NCI-H748 (cell line): ENCODE results near the gene ETV6.

ENCODE experiments used
- DNase-seq: peaks from one replicate; lab custom pipeline; 2025; ENCODE audit not compliant: unreplicated experiment; lab: John Stamatoyannopoulos, UW

ETV6 gene

DNA sequence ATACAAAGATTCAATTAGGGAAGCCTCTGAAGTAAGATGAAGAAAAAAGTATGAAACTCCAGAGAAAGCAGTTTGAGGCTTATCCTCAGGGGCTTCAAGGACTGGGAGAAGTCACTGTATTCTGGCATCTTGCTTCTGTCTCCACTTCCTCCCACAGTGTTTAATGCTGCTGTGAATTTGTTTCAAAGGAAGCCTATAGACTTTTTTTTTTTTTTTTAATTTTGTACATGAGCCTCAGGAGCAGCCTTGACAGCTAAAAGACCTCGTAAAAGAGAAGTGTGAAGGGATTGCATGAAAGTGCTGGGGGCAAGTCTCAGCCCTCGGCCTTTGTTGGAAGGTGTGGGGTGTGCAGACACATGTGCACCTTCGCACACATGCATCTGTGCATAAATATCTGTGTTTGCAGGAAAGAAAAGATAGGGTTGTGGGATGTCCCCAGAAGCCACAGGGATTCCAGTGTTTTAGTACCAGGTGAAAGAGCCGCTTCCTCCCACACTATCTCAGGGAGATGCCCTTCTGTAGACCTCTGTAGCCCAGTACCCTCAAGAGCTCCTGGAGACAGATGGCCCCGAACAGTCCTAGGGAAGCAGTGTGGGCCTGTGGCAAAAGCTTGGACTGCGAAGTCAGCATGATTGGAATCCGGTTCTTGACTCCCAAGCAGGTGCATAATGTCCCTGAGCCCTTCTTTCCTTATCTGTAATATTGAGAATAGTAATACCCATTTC is 227.8 kb downstream of the ETV6 start:
- DNase-seq, result no peak

DNA sequence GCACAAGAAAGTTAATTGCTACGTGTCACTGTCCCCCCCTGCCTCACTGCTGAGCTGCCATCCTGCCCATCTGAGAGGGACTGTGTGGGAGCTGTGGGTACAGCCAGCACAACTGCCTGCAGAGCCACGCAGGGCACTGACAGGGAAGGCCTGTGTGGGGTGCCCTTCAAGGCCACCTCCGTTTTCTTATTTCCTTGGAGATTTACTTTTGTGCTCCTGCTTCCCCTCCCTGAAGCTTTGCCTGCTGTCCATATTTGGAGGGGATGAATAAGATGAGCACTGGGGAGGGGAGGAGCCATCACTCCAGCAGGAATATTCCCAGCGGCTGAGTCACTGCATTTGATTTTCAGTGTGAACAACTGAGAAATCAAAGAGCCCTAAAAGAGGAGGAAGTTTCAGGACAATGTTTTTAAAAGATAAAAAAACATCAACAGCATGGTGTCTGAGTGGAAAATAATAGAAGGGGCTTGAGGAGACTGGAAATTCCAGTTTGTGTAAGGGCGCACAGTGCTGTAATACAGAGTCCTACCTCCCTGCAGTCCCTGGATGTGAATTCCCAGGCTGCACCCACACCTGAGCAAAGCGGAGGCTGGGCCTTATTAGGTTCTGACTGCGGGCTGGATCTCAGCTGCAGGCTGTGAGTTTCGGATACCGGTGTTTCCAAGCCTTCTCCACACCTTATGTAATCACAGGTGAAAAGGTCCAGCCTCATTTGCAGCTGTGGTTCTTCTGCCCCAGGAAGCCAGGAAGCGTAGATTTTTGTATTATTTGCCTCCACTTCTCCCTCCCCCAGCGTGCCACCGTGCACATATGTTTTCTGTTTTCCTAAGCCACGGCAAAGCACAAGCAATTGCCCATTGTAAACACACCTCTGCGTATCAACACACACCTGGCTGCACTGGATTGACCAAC is 228.7 kb downstream of the ETV6 start:
- peak; percentile 92 for DNase-seq

DNA sequence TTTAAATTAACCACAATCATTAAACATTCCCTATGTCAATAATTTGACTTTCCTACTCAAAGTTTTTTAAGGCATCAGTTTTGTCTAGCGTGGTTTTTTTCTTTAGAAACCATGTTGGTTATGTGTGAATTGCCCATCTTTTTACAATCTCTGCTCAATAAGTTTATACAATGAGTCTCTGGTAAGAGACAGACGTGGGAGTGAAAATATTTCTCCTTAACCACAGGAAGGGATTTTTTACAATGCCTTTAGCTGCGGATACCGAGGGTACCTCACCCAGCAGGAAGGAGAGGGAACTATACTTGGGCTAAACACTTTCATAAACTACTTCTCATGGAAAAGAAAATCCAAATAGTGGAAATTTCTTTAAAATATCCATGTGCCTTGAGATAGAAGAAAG is 229.8 kb downstream of the ETV6 start:
- DNase-seq, result no peak

DNA sequence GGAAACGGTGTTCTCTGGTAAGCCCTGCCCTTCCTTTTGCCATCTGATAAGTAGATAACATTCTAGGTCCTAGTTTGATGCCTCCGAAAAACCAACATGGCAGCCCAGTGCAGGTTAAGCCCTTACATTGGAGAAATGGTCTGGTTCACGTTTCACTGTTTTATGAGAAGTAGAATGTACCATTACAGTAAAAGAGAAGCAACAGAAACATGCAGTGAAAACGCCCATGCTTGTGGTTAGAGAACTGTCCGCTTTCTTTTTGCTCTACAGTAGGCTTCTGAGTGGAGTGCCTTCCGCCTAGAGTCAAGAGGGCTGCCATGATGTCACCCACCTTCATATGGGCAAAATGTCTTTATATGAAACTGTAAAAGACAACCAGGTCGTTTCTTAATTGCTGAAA is 230.9 kb downstream of the ETV6 start:
- no peak for DNase-seq

DNA sequence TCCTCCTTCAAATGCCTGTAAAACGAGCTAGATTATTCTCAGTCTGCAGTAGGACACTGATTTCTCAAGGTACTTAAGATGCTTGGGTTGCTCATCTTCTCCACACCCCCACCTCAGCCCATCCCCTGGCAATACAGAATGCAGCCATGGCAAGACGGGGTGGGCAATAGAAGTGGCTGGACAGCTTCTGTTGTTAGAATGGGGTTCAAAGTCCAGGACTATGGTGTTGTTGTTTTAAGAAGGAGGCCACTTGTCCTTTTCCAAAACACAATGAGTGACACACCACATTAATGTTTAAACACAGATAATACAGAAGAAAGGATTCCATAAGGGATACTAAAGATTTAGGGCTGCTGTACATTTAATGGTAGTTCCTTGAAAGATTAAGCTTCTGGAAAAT is 232.4 kb downstream of the ETV6 start:
- DNase-seq, result no peak

DNA sequence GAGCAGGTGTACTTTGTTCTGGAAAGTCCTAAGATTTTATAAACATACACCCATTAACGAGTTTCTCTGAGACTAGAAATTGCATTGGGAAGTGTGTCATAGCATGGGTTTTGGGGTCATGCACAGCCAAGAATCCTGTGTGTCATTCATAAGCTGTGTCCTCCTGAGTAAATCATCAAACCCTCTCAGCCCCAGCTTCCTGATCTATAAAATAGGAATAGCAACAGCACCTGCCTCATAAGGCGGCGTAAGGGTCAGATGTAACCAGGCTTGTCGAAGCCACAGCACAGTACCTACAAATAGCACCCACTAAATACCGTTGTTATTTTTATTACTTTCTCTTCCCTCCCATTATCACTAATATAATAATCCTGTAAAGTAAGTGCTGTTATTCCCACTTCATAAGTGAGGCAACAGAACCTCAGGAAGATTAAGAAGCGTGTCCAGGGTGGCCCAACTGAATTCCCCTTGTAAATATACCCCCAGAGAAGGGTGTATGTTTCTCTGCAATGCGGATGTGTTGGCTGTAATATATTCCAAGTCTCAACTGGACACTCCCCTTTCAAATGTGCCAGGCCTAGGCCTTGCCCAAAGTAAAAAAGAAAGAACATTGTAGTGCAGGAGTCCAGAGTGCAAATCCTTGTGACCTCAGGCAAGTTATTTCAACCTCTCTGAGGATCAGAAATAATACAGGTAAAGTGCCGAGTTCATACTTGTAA is 233.0 kb downstream of the ETV6 start:
- no peak for DNase-seq

GRCh38 chr12:11884116-11884515 is 234.6 kb downstream of the ETV6 start:
- DNase-seq, result no peak

DNA sequence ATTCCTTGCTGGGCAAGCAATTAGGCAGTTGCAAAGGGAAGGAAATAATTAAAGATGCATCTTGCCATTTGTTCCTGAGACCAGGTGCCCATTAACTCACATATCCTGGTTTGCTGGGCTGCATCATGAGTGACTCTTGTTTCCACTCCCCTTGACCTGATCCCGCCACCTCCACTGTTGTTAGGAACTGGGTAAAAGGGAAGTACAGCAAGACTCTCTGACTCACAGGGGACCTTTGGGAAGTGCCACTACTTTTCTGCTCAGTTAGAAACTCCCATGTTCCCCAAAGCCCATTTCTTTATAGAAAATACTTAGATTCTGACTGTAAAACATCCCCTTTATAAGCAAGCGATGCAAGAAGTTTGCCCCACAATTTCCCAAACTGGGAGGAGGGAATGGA is 235.2 kb downstream of the ETV6 start:
- peak; percentile 14 for DNase-seq

DNA sequence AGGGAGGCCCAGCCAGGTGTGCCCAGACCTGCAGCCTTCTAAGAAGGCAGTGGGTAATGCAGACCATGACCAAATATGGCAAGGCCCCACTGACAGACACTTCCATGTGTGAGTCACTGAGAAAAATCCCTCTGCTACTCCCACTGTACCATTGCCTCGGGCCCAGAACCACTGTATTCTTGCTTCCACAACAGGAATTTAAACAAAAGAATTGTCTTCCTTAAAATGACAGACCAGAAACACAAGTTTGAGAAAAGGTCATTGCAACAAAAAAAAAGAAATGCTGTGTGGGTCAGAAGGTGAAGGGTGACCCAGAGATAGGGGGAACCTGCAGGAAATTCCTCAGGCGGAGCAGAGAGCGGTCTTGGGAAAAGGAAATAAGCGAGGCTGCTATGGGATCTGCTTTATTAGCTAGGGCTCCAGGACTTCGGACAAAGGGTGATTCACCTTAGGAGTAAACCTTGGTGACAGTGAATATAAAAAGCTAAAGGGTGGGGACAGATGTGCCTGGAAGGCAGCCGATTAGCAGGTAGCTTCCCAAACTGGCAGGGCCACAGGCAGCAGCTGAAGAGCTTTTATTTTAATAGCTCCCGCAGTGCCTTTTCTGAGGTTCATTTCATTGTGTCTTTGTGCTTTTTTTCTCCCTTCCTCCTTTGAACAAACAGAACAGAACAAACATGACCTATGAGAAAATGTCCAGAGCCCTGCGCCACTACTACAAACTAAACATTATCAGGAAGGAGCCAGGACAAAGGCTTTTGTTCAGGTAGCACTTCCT is 236.0 kb downstream of the ETV6 start:
- peak; percentile 95 for DNase-seq

GRCh38 chr12:11886339-11886738 is 236.9 kb downstream of the ETV6 start:
- no peak for DNase-seq

GRCh38 chr12:11888029-11888428 is 238.6 kb downstream of the ETV6 start:
- no peak for DNase-seq

GRCh38 chr12:11891346-11891745 is 241.9 kb downstream of the ETV6 start:
- DNase-seq, result no peak

DNA sequence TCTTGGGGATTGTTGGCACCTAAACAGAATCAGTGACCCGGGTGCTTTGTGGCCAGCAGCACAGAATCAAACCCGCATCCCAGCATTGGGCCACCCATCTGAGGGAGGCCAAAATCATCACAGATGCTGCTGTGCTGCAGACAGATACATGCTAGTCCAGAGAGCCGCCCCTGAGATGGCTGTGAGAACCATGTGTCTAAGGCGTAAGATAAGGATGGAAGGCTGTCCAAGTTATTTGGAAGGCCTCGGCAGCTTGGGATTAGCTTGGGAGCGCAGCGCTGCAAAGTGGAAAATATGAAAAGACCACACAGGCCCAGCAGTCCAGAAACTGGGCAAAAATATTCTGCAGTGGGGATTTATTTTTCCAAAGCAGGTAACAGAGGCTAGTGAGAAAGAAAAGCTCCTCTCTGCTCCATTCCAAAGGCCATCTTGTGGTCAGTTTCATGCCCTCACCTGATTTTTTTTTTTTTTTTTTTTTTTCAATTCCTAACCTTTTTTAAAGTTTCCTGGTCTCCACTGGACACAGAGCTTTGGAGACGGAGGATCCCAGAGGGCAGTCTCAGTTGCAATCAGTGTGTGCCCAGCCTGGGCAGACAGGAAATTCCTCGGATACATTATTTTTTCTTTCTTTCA is 242.4 kb downstream of the ETV6 start:
- DNase-seq, result no peak

- no peak for DNase-seq
Measured at GRCh38 chr12:11893998-11894397, 244.5 kb downstream of the ETV6 start.

GRCh38 chr12:11894890-11895289 is 245.4 kb downstream of the ETV6 start:
- DNase-seq, result no peak

- no peak for DNase-seq
Measured at GRCh38 chr12:11895421-11896078, 246.1 kb downstream of the ETV6 start.

GRCh38 chr12:11896417-11896929 is 247.0 kb downstream of the ETV6 start:
- DNase-seq, result peak; percentile 52

DNA sequence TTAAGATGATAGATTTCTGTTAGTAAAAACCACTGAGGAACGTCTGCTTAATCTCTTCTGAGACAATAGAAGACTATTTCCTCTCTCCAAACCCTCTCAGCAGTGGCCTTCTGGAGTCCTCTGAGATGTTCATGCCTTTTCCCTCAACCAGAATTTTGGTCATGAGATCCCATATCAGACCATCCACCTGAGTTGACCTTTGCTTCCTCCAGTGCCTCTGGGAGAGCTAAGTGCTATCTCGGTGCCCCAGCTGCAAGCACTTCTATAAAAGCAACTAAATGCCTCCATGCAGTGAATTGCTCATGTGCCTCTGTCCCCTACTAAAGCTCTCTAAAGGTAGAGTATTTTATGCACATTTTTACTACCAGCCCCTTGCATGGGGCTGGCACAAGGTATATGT is 248.4 kb downstream of the ETV6 start:
- no peak for DNase-seq

GRCh38 chr12:11901701-11902524 is 252.4 kb downstream of the ETV6 start:
- DNase-seq, result no peak
